ENCODE data around the gene TSSK6.
A peak's percentile ranks its signal among the peaks of the same experiment; 100 is the strongest.

Gene TSSK6

GRCh38 chr19:19540715-19541515 lies 25.6 kb upstream of the TSSK6 start:
- H3K4me3 ChIP-seq (replicated peaks; ENCODE audit: low read depth, low read length), result no peak overlapping the region
- TF ChIP-seq CTCF (IDR thresholded peaks at IDR 0.05; ENCODE audit: low read length, missing control alignments), result no peak
- DNase-seq (ENCODE audit: low read depth), result peak; percentile 23

- DNase-seq (ENCODE audit: low read depth), result peak; percentile 61
- no peak for TF ChIP-seq CTCF (IDR thresholded peaks at IDR 0.05; ENCODE audit: low read length, missing control alignments)
- H3K4me3 ChIP-seq (replicated peaks; ENCODE audit: low read depth, low read length), result no peak overlapping the region
Observed at GRCh38 chr19:19540064-19540714, 24.8 kb upstream of the TSSK6 start.

- H3K4me3 ChIP-seq (replicated peaks; ENCODE audit: low read depth, low read length), result no peak overlapping the region
- TF ChIP-seq CTCF (IDR thresholded peaks at IDR 0.05; ENCODE audit: low read length, missing control alignments), result no peak
- no peak for DNase-seq (ENCODE audit: low read depth)
Observed at GRCh38 chr19:19539698-19540063, 24.3 kb upstream of the TSSK6 start.

- no peak for TF ChIP-seq CTCF (IDR thresholded peaks at IDR 0.05; ENCODE audit: low read length, missing control alignments)
- H3K4me3 ChIP-seq (replicated peaks; ENCODE audit: low read depth, low read length), result no peak overlapping the region
- no peak for DNase-seq (ENCODE audit: low read depth)
Observed at GRCh38 chr19:19538785-19539166, 23.4 kb upstream of the TSSK6 start.

- no peak for TF ChIP-seq CTCF (IDR thresholded peaks at IDR 0.05; ENCODE audit: low read length, missing control alignments)
- no peak for DNase-seq (ENCODE audit: low read depth)
- H3K4me3 ChIP-seq (replicated peaks; ENCODE audit: low read depth, low read length), result no peak within 1 kb of the TSS
Observed at GRCh38 chr19:19538061-19538784, 22.9 kb upstream of the TSSK6 start, which contains the start of gene CILP2. CILP2 (plus strand) TSS chr19:19538265; CDS start chr19:19538350, 85 bp downstream.

- no peak overlapping the region for H3K4me3 ChIP-seq (replicated peaks; ENCODE audit: low read depth, low read length)
- DNase-seq (ENCODE audit: low read depth), result no peak
- no peak for TF ChIP-seq CTCF (IDR thresholded peaks at IDR 0.05; ENCODE audit: low read length, missing control alignments)
Observed at GRCh38 chr19:19537075-19538048, 22.0 kb upstream of the TSSK6 start.
